HepG2 (cell line): Measurements from ENCODE around the gene FKBP1C. TPM values are rescaled to one million over a fixed set of nuclear protein-coding genes. Genes with fewer than 3 reads are reported as not detected.

Experiments used
- HDAC2 ChIP-seq: sonication (generic); formaldehyde crosslinking; IDR thresholded peaks from 2 replicates; pipeline ENCODE4 v1.4.0; 2020; ENCODE audit warnings: missing genetic modification reagents
- KMT2B ChIP-seq: IDR thresholded peaks from 2 replicates; pipeline ENCODE4 v1.6.1; 2016; ENCODE audit warnings: missing genetic modification reagents, missing compliant biosample characterization
- MXD1 ChIP-seq: sonication (generic); formaldehyde crosslinking; IDR thresholded peaks from 2 replicates; pipeline ENCODE4 v1.4.0; 2020; ENCODE audit warnings: mild to moderate bottlenecking, missing genetic modification reagents
- NRL ChIP-seq: sonication (generic); formaldehyde crosslinking; IDR thresholded peaks from 2 replicates; pipeline ENCODE4 v1.5.0; 2020; ENCODE audit warnings: missing genetic modification reagents, mild to moderate bottlenecking, moderate library complexity, borderline replicate concordance
- RBM39 ChIP-seq: fragments of 200-400 bp; formaldehyde crosslinking; IDR thresholded peaks from one replicate; pipeline ENCODE4 v1.6.1; 2018; ENCODE audit warnings: antibody characterized with exemption, mild to moderate bottlenecking, low read depth, low read length; ENCODE audit not compliant: poor library complexity, severe bottlenecking
- RFX3 ChIP-seq: IDR thresholded peaks from 2 replicates; pipeline ENCODE4 v1.6.1; 2016; ENCODE audit warnings: missing biosample characterization, missing genetic modification reagents
- TFDP1 ChIP-seq: IDR thresholded peaks from 2 replicates; pipeline ENCODE4 v1.6.1; 2016; ENCODE audit warnings: missing compliant biosample characterization, missing genetic modification reagents, borderline replicate concordance
- ZNF563 ChIP-seq: sonication (generic); formaldehyde crosslinking; IDR thresholded peaks from 2 replicates; pipeline ENCODE4 v1.8.0; 2022; ENCODE audit warnings: mild to moderate bottlenecking, moderate library complexity, missing genetic modification reagents
- ZNF780A ChIP-seq: sonication (generic); formaldehyde crosslinking; IDR thresholded peaks from 2 replicates; pipeline ENCODE4 v1.8.0; 2022; ENCODE audit warnings: mild to moderate bottlenecking, missing genetic modification reagents, moderate library complexity
- polyA plus RNA-seq, 8 experiments: library from polyadenylated mRNA; depleted of rRNA in 3 of 8; stranded (reverse) in 7 of 8; unstranded in 1 of 8; fragments of >200 nt; fragmentation: Illumina TruSeq in 4 of 8; extraction: Trizol in 4 of 8; gene quantifications; 2 replicates each; pipeline versions ENCODE4 v1.2.1 to v1.2.3, GENCODE V29; 2011 to 2016; ENCODE audit warnings: low read depth in 4 of 8, missing spikeins in 1 of 8, mixed read lengths in 1 of 8; ENCODE audit not compliant: insufficient read depth in 1 of 8
- total RNA-seq, 5 experiments: library from RNA; depleted of rRNA; stranded (reverse); fragments of >200 nt; fragmentation: Illumina TruSeq; extraction: Trizol; gene quantifications; 2 replicates each; pipeline ENCODE4 v1.2.3, GENCODE V29; 2016; ENCODE audit warnings: low read depth in 1 of 5
- TF ChIP-seq, protein P1 (sequence below): sonication (generic); formaldehyde crosslinking; IDR thresholded peaks from 2 replicates; pipeline ENCODE4 v1.4.0; 2020; ENCODE audit warnings: low read depth, missing genetic modification reagents

Gene FKBP1C
- total and polyA plus RNA-seq, 2 of the 13 experiments (the other 11 are each of a cell fraction or from before 2014, with no cell fraction given), result 0.64 to 3.2 TPM

DNA sequence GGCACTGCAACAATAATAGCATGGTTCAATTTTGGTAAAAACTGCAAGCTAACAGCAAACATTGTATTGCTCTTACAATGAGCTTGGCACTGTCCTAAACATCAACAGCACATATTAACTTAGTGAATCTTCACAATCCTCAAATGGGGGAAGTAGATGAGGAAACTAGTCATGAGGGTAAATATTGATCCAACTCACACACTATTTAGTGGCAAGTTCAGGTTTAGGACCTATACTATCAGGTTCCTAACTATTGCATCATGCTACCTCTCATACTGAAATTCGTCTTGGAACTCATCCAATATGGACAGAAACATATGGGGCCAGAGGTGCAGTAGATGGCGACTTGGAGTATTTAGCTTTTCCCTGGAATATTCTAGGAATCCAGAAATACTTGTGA, 34.2 kb downstream of the FKBP1C start (continued):
- TF ChIP-seq, protein P1, sequence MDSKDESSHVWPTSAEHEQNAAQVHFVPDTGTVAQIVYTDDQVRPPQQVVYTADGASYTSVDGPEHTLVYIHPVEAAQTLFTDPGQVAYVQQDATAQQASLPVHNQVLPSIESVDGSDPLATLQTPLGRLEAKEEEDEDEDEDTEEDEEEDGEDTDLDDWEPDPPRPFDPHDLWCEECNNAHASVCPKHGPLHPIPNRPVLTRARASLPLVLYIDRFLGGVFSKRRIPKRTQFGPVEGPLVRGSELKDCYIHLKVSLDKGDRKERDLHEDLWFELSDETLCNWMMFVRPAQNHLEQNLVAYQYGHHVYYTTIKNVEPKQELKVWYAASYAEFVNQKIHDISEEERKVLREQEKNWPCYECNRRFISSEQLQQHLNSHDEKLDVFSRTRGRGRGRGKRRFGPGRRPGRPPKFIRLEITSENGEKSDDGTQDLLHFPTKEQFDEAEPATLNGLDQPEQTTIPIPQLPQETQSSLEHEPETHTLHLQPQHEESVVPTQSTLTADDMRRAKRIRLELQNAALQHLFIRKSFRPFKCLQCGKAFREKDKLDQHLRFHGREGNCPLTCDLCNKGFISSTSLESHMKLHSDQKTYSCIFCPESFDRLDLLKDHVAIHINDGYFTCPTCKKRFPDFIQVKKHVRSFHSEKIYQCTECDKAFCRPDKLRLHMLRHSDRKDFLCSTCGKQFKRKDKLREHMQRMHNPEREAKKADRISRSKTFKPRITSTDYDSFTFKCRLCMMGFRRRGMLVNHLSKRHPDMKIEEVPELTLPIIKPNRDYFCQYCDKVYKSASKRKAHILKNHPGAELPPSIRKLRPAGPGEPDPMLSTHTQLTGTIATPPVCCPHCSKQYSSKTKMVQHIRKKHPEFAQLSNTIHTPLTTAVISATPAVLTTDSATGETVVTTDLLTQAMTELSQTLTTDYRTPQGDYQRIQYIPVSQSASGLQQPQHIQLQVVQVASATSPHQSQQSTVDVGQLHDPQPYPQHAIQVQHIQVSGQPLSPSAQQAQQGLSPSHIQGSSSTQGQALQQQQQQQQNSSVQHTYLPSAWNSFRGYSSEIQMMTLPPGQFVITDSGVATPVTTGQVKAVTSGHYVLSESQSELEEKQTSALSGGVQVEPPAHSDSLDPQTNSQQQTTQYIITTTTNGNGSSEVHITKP, result no peak
- TF ChIP-seq ZNF563 (CRISPR knock-in tag) (no peak), MXD1 (no peak), NRL (CRISPR knock-in tag) (no peak), ZNF780A (CRISPR knock-in tag) (no peak), TFDP1 (CRISPR knock-in tag) (no peak), KMT2B (CRISPR knock-in tag) (no peak), RFX3 (CRISPR knock-in tag) (no peak), RBM39 (no peak), HDAC2 (CRISPR knock-in tag) (no peak)
